Dermis microvascular lymphatic vessel endothelial cell (primary cell): ENCODE measurements around the gene DNAJB6. TPM values are rescaled to one million over a fixed set of nuclear protein-coding genes. Genes with fewer than 3 reads are reported as not detected.
A peak's percentile ranks its signal among the peaks of the same experiment; 100 is the strongest.
"Not testable (repeated sequence)": the region's sequence is repeated elsewhere in the genome, so short reads cannot be mapped to it uniquely, and the experiment has no call there.

ENCODE experiments used
- DNase-seq, 2 donors: peaks; one replicate each; pipeline versions ENCODE4 v3.0.0 to v3.0.0-alpha.2; 2010; ENCODE audit warnings: low read depth in 2 of 2
- total RNA-seq: library from RNA; depleted of rRNA; stranded (reverse); fragments of >200 nt; gene quantifications from 2 replicates; pipeline ENCODE4 v1.2.1, GENCODE V29; 2014

The DNAJB6 gene
- total RNA-seq, 1 donor from 2014 or later: 89.1 TPM

DNA sequence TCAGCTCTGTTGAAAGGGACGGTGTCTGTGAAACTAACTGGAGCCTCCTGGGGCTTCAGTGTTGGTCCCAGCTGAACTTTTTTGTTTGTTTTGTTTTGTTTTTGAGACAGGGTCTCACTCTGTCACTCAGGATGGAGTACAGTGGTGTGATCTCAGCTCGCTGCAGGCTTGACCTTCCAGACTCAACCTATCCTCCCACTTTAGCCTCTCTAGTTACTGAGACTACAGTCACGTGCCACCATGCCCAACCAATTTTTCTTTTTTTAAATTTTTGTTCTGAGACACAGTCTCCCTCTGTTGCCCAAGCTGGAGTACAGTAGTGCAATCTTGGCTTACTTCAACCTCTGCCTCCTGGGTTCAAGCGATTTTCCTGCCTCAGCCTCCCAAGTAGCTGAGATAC lies 13.4 kb upstream of the DNAJB6 start:
- no peak for DNase-seq

DNA sequence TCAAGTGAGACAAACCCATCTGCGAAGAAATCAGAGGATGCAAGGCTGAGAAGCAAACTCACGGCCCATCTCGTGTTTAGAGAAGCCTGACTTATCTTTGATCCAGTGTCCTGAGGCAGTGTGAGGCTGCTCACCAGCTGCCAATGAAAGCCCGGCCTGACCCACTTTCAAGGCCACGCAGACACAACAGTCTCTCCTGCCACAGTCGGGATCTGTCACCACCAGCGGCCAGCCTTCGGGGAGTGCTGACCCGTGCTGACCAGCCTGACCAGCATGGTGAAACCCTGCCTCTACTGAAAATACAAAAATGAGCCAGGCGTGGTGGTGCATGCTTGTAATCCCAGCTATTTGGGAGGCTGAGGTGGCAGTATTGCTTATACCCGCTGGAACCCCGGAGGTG lies 7.4 kb upstream of the DNAJB6 start:
- DNase-seq: no peak

DNA sequence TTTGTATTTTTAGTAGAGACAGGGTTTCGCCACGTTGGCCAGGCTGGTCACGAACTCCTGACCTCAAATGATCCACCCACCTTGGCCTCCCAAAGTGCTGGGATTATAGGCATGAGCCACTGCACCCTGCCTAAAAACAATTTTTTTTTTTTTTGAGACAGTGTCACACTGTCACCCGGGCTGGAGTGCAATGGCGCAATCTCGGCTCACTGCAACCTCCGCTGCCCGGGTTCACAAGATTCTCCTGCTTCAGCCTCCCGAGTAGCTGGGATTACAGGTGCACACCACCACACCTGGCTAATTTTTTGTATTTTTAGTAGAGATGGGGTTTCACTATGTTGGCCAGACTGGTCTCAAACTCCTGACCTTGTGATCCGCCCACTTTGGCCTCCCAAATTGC lies 6.2 kb upstream of the DNAJB6 start:
- DNase-seq: not testable (repeated sequence)

DNA sequence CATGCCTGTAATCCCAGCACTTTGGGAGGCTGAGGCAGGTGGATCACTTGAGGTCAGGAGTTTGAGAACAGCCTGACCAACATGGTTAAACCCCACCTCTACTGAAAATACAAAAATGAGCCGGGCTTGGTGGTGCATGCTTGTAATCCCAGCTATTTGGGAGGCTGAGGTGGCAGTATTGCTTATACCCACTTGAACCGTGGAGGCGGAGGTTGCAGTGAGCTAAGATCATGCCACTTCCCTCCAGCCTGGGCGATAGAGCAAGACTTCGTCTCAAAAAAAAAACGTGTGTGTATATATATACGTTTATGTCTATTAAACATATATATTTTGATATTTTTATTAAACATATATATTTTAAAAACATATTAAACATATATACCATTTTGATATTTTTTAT lies 5.8 kb upstream of the DNAJB6 start:
- not testable (repeated sequence) for DNase-seq

DNA sequence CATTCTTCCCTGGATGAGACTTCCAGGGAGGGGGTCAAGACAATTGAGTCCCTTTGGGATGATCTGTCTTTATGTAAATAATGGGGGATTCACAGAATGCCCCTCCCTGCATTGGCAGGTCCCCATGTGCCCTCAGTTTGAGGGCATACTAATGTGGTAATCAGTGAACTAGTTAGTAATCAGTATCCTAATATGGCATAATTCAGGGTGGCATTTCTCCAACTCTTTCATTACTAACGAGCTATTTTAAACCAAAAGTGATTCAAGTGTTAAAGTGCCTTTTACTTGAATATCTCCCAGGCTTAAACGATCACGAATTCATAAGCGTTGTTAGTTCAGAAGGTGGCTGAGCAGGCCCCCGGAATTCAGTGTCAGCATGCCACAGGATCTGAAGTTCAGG lies 1.6 kb upstream of the DNAJB6 start:
- no peak for DNase-seq

DNA sequence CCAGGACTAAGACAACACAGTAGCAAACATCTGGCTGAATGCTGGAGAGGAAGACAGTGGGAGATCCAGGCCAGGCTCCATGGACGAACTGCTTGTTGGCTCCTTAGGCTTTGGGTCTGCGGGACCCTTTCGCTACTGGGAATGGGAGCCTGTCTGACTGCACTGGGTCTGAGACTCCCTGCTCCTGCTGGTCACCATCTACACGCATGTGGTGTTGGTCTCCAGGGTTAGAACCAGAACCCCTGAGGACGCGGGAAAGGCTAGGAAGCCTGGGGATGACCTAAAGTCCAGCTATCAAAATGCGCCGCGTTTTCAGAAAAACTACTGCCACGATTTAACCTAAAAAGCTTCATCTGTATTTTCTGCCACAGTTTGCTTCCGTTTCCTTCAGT lies 817 bp upstream of the DNAJB6 start:
- no peak for DNase-seq

DNA sequence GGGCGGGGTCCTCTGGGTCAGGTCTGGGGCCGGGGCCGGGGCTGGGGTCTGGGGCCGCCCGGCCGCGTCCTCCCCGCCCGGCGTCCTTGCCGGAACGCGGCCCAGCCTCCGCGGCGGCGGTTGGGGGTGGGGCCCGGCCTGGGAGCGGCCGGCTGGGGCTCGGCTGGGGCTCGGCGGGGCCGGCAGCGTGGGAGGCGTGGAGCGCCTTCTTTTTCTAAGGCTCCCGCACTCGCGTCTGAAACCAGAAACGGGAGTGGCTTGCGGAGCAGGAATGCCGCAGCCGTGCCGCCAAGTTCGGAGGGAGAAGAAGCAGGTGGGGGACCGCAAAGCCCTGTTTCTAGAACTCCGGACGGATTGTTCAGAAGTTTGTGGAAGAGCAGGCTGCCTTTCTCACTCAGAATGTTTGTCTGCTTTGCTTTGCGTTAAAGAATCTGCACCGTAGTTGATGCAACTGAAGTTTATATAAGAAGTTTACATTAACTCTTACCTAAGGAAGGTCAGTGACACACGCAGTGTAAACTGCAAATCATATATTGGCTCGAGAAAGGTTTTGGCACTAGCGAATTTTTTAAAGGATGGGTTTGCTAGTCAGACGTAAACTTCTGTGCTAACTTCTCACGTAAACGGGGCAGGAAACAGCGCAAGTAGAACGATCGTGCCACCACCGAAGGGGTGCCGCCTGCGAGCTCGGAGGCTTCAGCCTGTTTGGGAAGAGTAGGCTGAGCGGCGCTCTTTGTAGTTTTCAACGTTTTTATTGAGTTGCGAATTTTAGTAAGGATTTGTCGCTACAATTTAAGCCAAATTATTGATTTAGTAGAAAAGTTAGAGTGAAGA lies 729 bp downstream of the DNAJB6 start:
- peak; percentile 15 to 65 for DNase-seq

DNA sequence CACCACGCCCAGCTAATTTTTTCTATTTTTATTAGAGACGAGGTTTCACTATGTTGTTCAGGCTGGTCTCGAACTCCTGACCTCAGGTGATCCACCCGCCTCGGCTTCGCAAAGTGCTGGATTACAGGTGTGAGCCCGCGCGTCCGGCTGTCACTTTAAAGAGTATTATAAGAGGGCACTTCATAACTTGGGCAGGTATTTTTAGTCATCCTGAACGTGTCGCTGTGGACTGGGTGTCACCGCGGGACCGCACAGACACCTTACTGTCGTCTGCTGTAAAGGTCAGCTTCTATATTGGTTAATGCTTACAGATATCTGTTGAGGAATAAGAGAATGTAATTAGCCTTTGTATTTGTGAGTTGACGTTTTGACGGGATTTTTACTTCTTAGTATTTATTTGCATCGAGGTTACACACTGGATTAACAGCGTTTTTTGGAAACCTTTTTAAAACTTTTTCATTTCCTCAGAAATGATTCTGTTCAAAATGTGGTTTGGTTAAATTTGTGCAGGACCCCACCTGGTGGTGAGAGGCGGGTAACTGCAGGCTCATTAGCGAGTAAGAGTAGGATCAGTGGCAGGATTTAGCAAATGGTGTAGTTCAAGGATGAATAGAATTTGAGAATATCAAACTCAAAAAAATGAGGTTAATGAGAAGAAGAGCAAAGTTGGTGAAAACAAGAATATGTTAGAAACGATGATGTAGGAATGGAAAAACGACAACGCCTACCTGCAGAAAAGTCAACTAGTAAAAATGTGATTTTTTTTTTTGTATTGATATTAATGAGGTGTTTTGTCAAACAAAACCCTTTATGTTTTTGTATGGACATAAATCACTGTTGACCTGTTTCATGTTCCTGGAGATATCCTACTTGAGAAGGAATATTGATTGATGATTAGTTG lies 3.2 kb downstream of the DNAJB6 start:
- DNase-seq: peak; percentile 51 to 65

DNA sequence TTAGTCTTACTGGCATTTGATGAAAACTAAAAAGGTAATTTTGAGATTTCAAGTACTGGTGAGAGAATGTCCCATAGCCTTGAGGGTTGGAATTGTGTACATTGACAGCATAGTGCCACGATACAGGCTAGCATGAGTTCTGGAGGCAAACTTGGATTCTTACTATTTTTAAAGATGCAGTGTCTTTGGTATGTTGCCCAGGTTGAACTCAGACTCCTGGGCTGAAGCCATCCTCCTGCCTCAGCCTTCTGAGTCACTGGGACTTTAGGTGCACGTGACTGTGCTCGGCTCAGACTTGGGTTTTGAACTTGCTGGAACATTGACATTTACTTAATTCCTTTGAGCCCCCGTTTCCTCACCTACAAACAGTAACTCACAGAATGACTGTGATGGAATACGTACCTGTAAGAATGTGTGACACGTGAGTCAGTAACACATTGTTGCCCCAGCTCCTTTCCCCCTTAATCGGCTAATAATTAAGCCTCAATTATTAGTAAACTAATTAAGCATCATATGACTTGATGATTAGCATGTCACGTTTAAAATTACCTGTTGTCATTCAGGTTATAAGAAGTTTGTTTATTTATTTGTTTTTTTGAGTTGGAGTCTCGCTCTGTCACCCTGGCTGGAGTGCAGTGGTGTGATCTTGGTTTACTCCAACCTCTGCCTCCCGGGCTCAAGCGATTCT lies 10.6 kb downstream of the DNAJB6 start:
- DNase-seq: peak in 1 of 2 donors; percentile 28

DNA sequence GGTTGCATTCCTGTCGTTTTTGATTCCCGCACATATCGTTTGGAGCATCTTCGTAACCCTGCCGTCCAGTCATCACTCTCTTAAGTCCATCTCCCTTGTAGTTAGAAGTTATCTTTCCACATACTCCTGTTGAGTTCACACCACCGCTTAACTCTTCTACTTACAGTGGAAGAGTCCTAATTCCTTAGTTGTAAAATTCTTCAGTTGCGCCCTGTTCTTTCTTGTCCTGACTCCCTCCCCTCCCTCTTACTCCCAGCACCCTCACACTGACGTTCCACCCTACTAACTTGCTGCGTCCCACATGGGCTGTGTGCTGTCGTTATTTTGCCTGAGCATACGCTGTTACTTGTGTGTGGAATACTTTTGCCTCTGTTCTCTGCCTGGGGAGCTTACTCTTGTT lies 11.7 kb downstream of the DNAJB6 start:
- DNase-seq: no peak

DNA sequence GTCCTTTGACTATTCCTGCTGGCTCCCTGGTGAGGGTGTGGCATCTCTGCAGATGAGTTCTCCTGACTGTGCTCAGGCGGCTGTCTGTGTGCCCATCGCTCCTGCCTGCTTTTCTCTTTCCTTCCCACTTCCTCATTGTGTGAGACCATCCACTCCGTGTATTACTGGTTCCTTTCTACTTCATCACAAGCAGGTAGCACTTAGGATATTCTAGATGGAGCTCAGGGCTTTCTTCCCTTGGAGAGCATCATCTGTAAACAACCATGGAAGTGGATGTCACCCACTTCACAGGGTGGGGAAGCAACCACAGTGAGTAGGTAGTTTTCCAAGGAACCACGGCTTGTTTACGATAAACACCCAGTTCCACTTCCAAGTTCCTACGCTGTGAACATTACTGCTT lies 15.7 kb downstream of the DNAJB6 start:
- DNase-seq: no peak

DNA sequence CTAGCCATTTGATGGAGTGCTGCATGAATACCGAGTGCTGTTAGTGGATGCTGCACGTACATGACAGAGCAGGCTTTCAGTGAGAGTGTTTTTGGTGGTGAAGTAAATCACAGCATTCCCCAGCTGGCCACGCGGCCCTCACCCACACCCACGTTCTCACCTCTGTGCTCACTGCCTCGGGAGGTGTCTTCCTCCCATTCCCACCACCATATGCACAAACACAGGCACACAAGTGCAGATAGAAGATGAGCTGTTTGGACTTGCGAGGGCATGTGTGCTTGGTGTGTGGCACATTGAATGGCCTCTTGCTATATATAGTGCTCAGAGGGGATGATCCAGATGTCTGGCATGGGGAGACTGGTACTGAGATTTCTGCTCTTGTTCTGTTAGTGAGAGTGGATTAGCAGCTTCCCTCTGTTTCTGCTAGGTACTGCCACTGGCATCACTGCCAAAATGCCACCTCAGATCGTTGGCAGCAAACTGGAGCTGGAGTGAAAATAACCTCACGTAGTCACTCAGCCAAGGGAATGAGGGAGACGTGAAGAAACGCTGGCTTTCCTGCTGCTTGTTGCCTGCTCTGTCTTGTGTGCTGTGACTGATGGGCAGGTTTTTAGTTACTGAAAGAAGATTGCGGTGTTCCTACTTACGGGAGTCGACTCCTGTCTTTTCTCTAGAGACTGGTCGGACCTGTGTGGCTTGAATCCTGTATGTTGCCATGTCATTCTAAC lies 19.1 kb downstream of the DNAJB6 start:
- DNase-seq: no peak

DNA sequence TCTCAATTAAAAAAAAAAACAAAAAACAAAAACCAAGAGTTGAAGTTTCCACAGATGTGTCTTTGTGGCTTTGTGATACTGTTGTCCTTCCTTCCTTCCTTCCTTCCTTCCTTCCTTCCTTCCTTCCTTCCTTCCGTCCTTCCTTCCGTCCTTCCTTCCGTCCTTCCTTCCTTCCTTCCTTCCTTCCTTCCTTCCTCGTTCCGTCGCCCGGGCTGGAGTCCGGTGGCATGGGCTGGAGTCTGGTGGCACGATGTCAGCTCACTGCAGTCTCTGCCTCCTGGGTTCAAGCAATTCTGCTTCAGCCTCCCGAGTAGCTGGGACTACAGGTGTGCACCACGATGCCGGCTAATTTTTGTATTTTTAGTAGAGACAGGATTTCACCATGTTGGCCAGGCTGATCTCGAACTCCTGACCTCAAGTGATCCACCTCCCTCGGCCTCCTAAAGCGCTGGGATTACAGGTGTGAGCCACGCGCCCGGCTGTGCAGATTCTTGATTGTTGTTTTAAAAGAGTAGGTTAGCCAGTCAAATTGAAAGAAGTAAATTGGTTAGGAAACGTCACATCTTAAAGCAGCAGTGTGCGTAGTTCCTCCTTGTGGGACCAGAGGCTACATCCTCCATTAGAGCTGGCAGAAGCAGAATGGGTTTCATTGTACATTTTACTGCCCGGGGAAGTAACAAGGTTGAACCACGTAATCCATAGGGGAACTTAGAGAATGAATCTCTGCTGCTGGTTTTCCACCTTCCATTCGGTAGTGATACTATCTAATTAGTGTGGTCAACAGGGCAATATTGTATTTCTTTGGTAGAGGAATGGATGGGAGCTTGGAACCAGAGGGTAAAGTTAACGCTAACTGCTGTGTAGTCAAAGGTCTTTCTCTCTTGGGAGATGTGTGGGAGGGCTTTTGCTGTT lies 20.6 kb downstream of the DNAJB6 start:
- no peak for DNase-seq

DNA sequence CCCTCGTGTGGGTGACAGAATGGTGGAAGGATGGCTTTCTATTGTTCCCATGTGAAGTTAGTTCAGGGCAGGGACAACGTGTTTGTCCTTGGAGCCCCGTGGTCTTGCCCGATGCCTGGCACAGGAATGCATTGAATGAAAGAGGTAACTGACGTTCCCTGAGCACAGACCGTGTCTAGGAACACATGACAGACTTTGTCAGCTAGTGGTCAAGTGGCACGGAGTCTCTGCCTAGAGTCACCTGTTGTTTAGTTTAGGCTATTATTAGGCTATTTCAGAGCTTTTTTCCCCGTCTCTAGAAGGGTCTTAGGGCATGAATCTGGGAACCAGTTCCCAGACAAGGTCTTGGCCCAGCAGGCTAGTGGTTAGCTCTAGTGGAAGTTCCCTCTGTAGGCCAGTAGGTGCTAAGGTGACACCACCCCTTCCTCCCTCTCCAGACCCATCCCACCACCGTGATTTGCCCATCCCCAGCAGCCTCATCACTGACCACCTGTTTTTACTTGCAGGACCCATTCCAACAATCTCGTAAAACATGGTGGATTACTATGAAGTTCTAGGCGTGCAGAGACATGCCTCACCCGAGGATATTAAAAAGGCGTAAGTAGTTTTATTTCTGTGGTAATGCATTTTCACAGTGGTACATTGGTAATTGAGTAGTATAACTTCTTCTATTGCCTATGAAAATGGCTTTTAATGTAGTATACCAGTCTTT lies 21.4 kb downstream of the DNAJB6 start:
- DNase-seq: no peak

DNA sequence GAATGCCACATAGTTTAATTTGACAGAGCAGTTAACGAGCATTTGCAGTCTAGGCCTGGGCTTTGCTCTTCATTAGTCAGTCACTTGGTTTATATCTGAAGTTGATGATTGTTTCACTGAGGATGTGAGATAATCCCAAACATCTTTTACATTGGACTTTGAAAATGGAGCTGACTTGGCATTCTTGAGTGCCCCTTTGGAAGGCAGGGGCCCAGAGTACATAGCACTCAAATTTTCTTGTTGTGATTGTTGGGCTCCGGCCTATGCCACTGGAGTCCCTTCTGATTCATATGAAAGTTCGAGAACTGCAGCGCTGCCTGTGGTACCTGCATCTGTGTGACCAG lies 21.9 kb downstream of the DNAJB6 start:
- no peak for DNase-seq

DNA sequence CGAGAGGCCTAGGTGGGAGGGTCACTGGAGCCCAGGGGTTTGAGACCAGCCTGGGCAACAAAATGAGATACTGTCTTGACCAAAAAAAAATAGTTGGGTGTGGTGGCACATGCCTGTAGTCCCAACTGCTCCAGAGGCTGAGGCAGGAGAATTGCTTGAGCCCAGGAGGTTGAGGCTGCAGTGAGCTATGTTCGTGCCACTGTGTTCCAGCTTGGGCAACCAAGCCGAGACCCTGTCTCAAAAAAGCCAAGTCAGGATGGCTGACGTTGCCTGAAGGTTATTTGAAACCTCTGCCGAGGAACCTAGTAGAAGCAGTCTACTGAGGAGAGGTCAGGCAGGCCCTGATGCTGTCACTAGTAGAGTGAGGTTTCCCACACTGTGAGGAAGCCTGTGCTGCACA lies 22.8 kb downstream of the DNAJB6 start:
- DNase-seq: no peak

DNA sequence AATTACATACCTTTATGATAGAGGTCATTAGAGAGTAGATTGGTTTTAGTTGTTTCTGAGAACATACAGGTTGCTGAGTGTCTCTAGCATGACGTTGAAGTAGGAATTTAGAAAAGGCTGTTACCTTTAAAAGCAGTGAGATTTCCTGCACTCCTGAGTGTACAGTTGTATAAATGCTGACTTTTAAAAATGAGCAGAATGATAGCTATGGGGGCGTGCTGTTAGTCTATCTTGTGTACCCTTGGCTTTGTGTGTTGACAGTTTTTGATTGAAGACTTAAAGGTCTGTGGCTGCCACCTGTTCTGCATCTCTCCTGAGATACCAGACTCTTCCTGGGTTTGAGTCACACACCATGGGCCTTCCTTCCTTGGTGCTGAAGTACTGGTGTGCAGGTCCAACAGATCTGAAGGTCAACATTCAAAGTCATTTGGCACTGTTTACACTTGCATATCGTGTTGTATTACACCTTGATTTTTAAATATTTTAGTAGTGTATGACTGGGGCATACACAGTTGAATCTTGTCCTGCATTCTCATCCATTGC lies 23.8 kb downstream of the DNAJB6 start:
- DNase-seq: no peak

DNA sequence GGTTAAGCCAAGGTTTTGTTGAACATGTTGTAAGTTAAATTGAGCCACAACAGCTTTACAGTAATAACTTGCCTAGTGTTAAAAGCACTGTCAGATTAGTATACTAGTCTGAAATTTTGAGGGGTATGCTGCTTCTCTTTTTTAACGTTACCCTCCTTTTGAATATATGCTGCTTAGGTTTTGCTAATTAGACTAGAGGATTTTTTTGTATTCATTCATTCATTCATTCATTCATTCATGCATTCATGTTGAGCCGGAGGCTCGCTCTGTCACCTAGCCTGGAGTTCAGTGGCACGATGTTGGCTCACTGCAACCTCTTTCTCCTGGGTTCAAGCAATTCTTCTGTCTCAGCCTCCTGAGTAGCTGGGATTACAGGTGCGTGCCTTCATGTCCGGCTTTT lies 24.7 kb downstream of the DNAJB6 start:
- no peak for DNase-seq

DNA sequence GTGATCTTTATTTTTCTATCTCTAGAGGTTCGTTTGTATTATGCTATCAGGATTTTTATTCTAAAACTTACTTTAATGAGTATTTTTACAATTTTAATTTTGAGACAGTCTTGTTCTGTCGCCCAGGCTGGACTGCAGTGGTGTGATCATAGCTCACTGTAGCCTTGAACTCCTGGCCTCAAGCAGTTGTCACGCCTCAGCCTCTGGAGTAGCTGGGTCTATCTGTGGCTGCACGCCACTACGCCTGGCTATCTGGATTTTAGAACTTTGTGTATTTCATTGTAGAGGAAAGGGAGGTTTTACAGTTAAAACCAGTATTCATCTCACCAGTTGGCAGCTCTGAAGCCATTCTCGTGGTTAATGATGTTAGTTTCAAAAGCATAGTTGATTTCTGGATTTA lies 25.9 kb downstream of the DNAJB6 start:
- no peak for DNase-seq

DNA sequence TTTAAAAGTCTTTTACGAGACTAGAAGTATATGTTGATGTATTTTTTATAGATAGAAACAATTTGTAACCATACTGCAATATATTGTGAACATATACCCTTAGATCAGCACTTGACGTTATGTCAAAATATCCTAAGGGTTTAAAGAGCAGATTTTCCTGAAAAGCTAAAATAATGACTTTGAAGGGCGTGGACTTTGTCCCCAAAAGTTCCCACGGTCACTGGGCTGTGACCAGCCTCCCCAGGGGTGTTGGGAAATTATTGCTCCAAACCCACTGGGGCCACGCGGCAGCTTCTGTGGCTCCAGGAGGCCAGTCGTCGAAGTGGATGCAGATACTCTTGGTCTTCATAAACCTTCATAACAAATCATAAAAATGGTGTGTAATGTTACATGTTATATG lies 29.9 kb downstream of the DNAJB6 start:
- no peak for DNase-seq
